GM21515 (cell line): ENCODE results near the gene ACAP1.

Experiments used
- ATAC-seq: cut with Tn5 transposase; IDR thresholded peaks from one replicate; pipeline ENCODE4 v1.9.1; 2021; ENCODE audit not compliant: unreplicated experiment

Gene ACAP1

DNA sequence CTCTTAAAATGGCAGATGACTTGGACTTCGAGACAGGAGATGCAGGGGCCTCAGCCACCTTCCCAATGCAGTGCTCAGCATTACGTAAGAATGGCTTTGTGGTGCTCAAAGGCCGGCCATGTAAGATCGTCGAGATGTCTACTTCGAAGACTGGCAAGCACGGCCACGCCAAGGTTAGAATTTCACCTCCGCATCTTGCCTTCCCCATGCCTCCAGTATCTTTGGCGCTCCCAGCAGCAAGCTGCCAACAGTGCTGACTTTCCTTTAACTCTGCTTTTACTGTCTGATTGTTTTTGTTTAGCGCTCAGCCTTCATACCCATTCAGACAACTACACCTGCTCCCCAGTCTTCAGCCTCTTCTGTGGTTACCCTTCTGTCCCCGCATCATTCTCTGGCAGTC is 26.7 kb upstream of the ACAP1 start:
- no peak for ATAC-seq

DNA sequence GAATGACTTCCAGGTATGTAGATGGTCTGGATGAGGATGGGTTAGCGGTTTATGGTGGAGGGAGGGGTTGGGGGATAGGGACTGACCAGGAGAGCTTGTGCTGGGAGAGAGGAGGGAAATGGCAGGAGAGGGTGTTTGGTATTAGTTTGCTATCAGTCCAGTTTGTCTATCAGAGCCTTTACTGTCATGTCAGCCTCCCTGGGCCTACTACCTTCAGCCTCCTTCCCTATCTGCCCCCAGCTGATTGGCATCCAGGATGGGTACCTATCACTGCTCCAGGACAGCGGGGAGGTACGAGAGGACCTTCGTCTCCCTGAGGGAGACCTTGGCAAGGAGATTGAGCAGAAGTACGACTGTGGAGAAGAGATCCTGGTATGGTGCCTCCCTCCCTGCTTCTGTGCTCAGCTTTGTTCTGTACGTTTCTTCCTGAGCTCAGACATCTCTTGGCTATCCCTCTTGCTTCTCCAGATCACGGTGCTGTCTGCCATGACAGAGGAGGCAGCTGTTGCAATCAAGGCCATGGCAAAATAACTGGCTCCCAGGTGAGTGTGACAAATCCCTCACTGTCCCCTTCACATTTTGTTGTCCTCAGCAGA is 25.1 kb upstream of the ACAP1 start:
- ATAC-seq = no peak

DNA sequence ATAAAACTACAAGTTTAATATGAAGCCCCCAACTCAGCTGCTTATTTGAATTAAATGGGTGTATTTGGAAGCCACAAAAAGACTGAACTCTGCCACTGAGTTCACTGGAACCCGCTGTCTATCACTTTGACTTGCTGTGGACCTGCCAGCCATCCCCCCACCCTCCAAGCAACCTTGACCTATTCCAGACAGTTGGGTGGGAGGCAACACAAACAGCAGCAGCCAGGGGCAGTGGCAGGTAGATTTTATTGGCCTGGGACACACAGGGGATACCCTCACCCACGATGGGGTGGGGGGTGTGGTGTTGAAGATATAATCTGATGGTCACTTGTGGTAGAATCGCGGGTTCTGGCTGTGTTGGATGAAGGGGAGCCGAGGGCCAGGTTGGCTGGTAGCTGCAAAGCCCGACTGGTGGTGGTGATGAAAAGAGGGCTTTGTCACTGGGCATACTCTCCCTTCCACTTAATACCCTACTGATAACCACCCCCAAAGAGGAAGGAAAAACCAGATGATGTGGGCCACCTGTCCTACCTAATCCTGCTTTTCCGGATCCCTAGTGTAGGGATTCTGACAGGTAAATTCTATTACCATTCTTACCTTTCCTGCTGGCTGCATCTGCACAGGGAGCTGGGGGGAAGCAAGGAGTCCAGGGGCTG is 23.8 kb upstream of the ACAP1 start:
- no peak for ATAC-seq

DNA sequence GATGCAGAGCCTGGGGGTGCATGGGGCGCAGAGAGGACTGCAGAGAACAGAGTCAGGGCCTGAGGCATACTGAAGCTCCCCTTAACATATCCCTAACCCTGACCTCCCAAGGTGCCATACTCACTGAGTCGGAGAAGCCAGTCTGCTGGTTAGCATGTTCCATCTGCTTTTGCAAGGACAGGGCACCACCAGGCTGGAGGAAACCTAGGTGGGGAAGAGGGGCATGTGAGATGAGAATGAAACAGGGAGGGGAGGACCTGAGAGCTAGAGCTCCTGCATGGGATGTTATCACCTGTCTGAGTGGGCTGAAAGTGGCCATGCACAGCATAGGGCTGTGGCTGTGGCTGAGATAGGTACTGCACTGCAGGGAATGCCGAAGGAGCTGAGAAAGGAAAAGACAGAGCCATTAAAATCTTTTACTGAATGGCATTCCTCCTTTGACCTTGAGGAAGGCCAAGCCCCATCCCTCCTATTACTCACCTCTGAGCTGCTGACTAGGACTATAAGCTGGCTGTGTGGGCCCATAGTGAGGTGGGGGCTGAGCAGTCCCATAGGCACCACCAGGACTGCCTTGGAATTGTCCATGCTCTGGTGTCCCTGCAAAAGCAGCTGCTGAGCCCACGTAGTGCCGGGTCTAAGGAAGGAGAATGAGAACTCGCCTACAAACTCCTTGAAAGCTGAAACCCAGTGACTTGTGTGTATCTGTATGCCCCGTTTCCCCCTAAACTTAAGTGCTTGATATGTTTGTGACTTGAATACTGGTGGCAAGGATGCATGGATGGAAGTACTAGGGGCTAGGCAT is 23.0 kb upstream of the ACAP1 start:
- no peak for ATAC-seq

DNA sequence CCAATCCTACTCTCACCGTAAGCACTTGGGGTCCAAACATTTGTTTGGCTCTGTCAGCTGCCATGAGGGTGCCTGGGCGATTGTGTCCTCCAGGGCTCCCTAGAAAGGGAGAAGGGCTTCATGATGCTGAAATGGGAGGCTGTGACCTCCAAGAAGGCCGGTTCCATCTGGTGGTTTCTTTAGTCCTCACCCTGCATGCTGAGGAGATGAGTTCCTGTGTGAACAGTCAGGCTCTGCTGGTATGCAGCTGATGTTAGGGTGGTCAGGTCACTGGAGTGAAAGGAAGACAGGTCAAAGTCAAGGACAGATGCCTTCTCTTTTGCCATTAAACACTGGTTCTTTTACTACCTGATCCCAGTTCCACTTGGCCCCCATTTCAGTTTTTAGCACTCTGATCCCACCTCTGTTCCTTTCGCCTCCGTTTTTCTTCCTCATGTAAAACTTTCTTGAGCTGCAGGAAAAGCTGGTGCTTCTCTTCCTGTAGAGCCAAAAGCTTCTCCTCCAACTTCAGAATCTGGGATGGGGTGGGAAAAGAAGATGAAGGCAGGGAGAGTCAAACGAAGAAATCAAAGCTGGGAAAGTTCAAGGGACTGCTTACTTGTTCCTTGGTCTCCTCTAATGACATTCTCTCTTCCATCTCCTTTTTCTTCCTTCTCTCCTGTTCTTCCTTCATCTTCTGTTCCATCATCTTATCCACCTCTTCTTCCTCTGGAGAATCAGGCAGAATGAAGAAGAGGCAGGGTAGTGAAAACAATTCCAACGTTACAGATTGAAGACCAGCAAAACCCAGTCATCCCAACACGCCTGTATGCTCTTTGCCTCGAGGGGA is 22.2 kb upstream of the ACAP1 start:
- ATAC-seq = no peak

DNA sequence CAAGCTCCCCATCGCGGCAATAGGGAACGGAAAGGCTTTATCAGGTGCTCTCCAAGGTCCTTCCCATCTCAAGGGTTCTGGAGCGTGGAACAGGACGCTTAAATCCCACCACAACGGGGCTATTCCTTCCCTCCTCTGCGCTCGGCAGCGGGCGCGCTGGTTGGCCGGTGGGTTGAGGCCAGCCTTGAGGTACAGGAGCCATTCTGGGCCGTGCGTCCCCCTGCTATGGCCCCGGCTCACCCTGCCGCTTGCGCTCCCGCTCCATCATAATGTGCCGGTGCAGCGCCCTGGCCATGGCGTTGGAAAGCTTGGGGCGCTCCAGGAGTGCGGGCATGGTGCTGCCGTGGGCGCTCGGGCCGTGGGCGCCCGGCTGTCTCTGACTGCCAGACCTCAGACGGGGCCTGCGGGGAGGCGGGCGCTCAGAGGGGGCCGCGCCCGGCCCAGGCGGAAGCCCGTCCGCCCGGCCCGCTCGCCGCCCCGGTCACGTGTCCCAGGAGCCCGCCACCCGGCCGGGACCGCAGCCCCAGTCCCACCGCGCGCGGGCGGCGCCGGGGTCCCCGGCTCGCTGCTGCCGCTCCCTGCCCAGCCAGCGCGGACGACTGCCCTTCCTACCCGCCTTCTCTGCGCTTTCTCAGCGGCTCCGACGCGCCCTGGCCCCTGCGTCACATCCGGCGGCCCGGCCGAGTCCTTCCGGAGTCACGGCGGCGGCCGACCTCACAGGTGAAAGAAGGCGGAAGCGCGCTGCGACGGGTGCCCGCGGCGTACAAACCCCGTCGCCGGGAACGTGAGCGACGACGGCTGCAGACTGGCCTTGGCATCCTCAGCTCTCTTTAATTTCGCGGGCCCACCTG is 21.4 kb upstream of the ACAP1 start, which contains the start of gene GPS2:
Gene GPS2, minus strand, starts transcription at position 642 of the 851 bp plus-strand sequence. Its CDS starts 308 bp downstream, at position 334.
- peak; percentile 68 for ATAC-seq

DNA sequence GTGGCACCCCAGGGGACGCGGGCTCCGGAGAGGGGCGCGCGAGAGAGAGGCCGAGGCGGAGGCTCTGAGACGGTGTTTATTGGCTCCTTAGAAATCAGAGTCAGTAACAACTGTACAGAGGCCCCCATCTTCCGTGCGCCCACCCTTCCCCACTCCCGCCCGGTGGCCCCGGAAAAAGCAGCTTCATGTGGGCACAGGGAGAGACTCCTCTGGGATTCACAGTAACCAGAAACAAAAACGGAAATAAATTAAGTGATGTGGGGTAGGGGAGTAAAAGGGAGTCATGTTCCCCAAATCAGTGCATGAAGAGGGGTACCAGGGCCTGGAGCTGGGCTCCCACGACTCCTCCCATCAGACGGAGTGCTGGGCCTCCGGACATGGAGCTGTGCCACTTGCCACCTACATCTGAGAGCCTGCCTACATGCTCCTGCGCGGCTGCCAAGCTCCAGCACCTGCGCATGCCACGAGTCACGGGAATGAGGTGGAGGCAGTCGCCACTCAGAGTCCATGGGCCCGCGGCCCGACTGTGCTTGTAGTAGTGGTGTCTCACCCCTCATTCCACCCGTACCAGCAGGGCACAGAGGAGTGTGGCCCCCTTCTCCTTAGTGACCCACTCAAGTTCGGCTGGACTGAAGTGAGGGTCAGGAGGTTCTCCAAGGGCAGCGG is 20.6 kb upstream of the ACAP1 start:
- no peak for ATAC-seq

DNA sequence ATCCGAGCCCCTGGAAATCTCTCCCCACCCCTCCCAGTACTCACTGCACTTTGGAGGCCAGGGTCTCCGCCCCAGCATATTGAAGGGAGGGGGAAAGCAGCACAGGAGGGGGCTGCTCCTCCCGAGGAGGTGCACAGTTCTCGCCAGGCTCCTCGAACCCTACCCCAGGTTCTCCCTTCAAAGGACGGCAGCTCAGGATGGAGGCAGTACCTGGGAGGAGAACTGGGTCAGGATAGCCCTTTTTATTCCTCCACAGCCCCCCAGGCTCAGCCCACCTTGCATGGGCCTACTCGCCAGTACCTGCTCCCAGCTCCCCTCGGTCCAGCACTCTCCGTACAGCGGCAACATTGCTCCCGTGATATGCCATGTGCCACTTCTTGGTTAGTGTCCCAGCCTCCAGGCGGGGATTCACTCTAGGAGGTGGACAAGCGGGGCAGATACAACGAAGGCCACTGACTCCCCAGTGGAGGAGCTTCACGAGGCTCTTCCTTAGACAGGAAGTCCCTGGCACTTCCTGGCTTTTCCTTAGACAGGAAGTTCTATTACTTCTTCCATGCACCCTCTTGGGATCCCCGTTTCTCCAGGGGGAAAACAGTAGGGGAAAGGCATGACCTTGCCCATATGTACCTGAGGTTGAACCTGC is 19.0 kb upstream of the ACAP1 start:
- ATAC-seq = no peak

DNA sequence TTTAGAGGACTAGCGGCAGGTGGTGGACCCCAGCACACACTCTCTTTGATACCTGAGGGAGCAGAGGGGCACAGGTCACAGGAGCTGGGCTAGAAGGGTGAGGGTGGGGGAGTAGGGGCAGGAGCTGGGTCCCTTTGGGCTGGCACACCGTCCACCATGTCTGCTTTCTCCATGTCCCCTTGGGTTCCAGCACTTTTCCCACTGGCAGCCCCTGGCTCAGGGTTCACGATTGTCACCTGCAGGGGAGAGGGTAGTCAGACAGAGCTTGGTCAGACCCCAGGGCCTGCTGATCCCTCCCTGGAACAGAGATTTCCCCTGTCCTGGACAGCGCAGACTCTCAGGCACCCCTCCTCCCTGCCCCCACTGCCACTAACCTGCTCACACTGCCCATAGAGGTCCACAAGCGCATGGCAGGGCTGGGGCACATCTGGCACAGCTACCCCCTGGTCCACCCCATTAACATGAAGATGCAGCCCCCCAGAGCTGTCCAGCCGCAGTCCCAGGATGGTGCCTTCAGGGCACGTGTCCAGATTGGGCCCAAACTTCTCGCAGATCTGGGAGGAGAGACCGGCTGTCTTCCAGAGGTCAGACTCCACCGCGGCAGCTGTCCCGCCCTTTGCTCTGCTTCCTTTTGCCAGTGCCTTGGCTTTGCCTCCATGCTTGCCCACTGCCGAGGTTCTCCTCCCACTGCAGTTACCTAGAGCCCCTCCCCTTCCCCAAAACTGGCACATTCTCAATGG is 18.0 kb upstream of the ACAP1 start:
- ATAC-seq = no peak

DNA sequence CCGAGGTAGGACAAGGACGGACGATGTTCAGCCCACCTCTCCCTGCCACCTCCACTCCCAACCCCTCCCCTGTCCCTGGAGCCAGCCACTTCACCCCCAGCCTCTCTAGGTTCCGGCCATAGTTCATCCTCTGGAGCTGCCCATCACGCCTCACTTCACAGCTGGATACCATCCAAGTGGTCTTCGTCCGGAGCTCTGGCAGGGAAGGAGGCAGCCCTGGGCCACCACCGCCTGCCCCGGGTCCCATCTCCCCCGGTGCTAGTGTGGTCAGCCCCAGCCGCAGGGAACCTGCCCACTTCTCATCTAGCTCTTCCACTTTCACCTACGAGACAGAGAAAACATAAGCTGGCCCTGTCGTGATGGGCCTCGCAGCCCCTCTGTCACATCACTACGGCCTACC is 14.9 kb upstream of the ACAP1 start:
- no peak for ATAC-seq

DNA sequence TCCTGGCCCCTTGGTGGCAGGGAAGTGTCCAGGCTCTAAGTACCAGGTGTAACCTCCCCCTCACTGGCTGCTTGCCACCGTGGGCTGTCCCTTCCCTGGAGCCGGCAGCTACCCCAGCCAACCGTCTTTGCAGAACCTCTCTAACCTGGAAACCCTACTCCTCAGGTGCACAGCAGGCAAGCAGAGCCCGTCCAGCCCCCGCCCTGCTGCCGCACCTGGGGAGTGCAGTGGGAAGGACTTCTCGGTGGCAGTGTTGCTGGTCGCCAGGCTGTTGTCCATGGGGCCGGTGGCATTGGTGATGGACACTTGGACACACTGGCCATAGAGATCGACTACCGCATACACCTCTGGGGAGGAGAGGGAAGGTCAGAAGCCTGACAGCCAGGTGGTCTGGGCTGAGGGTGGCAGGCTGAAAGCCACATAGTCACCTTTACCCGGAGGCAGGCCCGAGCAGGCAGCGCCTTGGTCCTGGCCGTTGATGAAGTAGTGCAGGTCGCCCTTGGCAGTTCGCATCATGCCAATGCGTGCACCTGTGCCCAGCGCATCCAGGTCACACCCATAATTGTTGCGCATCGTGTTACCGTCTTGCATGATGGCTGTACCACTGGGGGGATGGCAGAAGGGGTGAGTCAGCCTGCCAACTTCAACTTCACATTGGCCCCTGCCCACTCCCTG is 13.7 kb upstream of the ACAP1 start:
- no peak for ATAC-seq

DNA sequence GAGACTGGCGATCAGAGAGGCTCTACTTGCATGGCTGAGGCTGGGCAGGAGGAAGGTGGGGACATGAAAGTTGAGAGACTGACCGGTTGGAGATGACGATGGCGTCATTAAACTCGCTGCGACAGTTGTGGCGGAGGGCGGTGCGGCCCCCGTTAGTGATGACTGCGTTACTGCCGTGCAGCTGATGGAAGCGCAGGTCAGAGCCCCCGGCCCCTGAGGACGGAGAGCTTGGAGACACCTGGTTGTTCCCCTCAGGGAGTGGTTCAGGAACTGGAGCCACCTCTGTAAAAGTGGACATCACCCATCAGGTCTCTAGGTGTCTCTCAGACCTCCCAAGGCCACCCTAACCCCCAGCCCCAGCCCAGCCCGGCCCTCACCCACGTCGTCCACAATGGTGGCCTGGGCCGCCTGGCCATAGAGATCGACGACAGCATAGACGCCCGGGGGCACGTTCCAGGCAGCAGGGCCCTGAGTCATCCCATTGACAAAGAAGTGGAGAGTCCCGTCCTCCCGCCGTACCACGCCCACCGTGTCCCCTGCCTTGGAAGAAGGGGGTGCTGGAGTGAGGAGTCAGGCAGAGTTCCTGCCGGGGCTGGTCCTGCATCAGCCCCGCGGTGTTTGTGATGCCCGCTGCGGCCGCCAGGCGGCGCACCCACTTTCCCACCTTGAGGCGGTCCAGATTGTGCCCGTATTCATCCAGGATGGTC is 12.4 kb upstream of the ACAP1 start:
- ATAC-seq = no peak

DNA sequence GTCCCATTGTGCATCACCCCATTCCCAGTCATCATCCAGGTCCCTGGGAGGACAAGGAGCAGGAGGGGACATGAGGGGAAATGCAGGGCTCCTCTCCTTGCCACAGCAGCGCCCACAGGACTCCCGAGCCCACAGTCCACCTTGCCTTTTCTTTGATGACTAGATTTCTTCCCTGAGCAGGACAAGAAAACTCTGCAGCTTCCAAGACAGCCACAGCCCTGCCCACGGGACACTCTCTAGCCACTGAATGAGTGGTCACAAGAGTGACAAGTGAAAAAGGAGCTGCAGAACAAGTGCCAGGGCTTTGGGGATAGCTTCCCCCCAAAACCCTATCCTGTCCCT is 11.9 kb upstream of the ACAP1 start:
- no peak for ATAC-seq

DNA sequence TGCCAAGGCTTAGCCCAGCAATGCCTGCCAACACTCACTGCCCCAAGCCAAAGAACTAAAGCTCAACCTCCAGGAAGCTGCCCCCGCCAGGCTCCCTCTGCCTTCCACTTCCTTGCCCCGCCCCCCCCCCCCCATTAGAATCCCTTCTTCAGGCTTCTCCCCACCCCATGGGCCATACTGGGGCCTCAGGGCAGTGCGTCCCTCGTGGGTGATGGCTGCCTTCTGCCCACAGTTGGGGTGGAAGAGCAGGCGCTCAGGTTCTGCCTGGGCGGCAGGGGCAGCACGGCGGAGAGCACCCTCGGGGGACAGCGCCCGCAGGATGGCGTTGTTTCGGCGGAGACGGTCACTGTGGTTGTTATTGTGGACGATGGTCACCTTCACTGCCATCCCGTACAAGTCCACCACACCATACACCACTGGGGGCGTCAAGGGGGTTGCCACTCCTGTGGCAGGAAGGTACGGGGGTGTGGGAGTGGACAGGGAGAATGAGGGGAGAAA is 11.2 kb upstream of the ACAP1 start:
- ATAC-seq = no peak

DNA sequence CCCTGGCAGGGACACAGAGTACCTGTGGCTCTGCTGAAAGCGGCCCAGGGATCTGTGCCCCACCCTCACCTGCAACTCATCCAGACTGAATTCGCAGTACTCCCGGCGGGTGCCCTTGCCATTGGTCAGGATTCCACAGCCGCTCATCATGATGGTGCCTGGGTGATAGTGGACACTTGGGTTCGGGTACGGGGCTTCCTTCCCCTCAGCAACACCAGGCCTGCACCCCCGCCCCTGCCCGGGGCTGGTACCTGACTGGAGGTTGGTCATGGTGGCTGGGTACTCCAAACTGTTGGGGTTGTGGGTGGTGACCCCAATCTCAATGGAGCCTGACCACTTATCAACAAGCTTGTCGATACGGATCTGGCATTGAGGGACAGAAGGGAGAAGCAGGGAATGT is 10.1 kb upstream of the ACAP1 start:
- ATAC-seq = no peak

DNA sequence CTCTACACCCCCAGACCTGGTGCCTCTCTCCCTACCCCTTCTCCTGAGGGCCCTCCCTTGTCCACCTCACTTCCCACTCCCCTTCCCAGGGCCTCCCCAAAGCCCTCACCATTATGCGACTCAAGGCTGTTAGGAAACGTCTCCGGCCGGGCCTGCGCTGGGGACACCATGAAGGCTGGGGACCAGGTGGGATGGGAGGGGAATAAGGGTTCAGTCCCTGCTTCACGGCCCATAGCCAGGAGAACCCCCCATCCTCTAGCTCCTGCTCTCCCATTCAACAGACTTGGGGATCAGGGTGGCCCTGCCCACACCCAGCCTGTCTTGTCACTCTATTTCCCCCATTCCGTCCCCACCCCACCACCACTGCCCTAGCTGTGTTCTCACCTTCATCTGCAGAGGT is 9.3 kb upstream of the ACAP1 start:
- ATAC-seq = no peak

DNA sequence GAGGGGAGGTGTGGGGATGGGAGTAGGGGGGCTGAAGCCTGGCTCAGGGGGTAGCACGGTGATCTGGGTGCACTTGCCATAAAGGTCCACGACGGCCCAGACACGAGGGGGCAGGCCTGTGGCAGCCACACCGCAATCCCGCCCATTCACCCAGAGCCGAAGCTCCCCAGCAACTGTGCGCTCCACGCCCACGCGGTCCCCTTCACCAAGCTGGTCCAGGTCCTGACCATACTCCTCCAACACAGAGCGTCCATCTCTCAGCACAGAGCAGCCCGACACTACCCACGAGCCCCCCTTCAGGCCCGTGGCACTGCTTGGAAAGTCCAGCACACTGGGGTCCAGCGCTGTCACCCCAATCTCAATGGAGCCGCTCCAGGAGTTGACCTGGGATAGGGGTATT is 8.8 kb upstream of the ACAP1 start:
- no peak for ATAC-seq
